Naive thymus-derived CD4-positive, alpha-beta T cell (primary cell): ENCODE data around the gene SYNRG. TPM values are rescaled to one million over a fixed set of nuclear protein-coding genes. Genes with fewer than 3 reads are reported as not detected.

Experiments used
- ATAC-seq: fragments of 150-1000 bp; cut with Tn5 transposase; 2 replicates; pipeline ENCODE4 v1.10.0; 2021; ENCODE audit warnings: mild to moderate bottlenecking, moderate library complexity
- CTCF ChIA-PET: fragments of 350-600 bp; sonication (Branson Sonifier 250); formaldehyde crosslinking; loops from one replicate; lab custom pipeline; 2021; ENCODE audit warnings: antibody characterized with exemption; lab: Charles Lee
- POLR2A ChIA-PET: fragments of 350-600 bp; sonication (Branson Sonifier 250); formaldehyde crosslinking; loops from one replicate; lab custom pipeline; 2021; ENCODE audit warnings: antibody characterized with exemption, inconsistent platforms; lab: Charles Lee
- DNase-seq, 9 donors: peaks; one replicate each; pipeline versions ENCODE4 v3.0.0 to v3.0.0-alpha.2; 2020 to 2022; ENCODE audit warnings: mixed read lengths in 1 of 9
- H3K27ac ChIP-seq: one replicate; pipeline ENCODE4 v1.7.0; 2013; ENCODE audit warnings: mild to moderate bottlenecking, low read depth, low read length, moderate library complexity
- H3K27me3 ChIP-seq, 2 donors: one replicate each; pipeline ENCODE4 v1.7.0; 2013; ENCODE audit warnings: low read length in 2 of 2, mild to moderate bottlenecking in 2 of 2, moderate library complexity in 2 of 2; ENCODE audit not compliant: control insufficient read depth in 2 of 2, insufficient read depth in 2 of 2
- H3K36me3 ChIP-seq, 3 experiments: 1 replicate in 2 of 3; 2 replicates in 1 of 3; pipeline ENCODE4 v1.7.0; 2013; ENCODE audit warnings: low read length in 3 of 3, mild to moderate bottlenecking in 3 of 3, moderate library complexity in 1 of 3; ENCODE audit not compliant: insufficient read depth in 3 of 3, control insufficient read depth in 2 of 3
- H3K4me1 ChIP-seq, 2 donors: one replicate each; pipeline ENCODE4 v1.7.0; 2013; ENCODE audit warnings: low read length in 2 of 2, mild to moderate bottlenecking in 2 of 2, moderate library complexity in 1 of 2; ENCODE audit not compliant: control insufficient read depth in 2 of 2, insufficient read depth in 2 of 2
- H3K4me3 ChIP-seq: 2 replicates; pipeline ENCODE4 v1.7.0; 2013; ENCODE audit warnings: mild to moderate bottlenecking, low read length
- H3K9me3 ChIP-seq, 3 experiments: 1 replicate in 2 of 3; 2 replicates in 1 of 3; pipeline ENCODE4 v1.7.0; 2013; ENCODE audit warnings: low read length in 3 of 3; ENCODE audit not compliant: control insufficient read depth in 2 of 3
- H3K27ac Mint-ChIP-seq, 9 donors: one replicate each; pipeline ENCODE4 v1.8.0; 2020 to 2022; ENCODE audit warnings: mixed read lengths in 9 of 9, mild to moderate bottlenecking in 8 of 9, moderate library complexity in 5 of 9, inconsistent platforms in 2 of 9
- H3K27me3 Mint-ChIP-seq, 5 donors: one replicate each; pipeline ENCODE4 v1.8.0; 2021 to 2022; ENCODE audit warnings: mixed read lengths in 5 of 5, mild to moderate bottlenecking in 1 of 5
- H3K36me3 Mint-ChIP-seq, 5 donors: one replicate each; pipeline ENCODE4 v1.8.0; 2020 to 2022; ENCODE audit warnings: mixed read lengths in 5 of 5, mild to moderate bottlenecking in 3 of 5, inconsistent platforms in 1 of 5
- H3K4me1 Mint-ChIP-seq, 7 donors: one replicate each; pipeline ENCODE4 v1.8.0; 2020 to 2022; ENCODE audit warnings: mixed read lengths in 7 of 7, mild to moderate bottlenecking in 3 of 7, inconsistent platforms in 1 of 7
- H3K4me3 Mint-ChIP-seq, 10 donors: one replicate each; pipeline ENCODE4 v1.8.0; 2020 to 2022; ENCODE audit warnings: mild to moderate bottlenecking in 10 of 10, mixed read lengths in 10 of 10, moderate library complexity in 6 of 10, inconsistent platforms in 2 of 10
- H3K9me3 Mint-ChIP-seq, 11 donors: one replicate each; pipeline ENCODE4 v1.8.0; 2020 to 2022; ENCODE audit warnings: mixed read lengths in 11 of 11, mild to moderate bottlenecking in 4 of 11, inconsistent platforms in 1 of 11, moderate library complexity in 1 of 11
- intact Hi-C, 2 donors: fragments of 100-400 bp; cut with micrococcal nuclease; formaldehyde crosslinking; loops; one replicate each; pipeline ENCODE4 v1.15.1; 2023
- polyA plus RNA-seq, 2 donors: library from polyadenylated mRNA; unstranded; fragments of 300-500 nt; fragmentation: Illumina TruSeq; gene quantifications; one replicate each; pipeline ENCODE4 v1.2.3, GENCODE V29; 2021
- total RNA-seq, 6 experiments: library from RNA in 5 of 6; stranded (reverse) in 5 of 6; gene quantifications; 1 replicate in 5 of 6; 2 replicates in 1 of 6; pipeline ENCODE4 v1.2.3 and lab custom pipeline; 2021 to 2026

The SYNRG gene
- total and polyA plus RNA-seq, 7 experiments from 2014 or later: 70.9 to 146 (median 100) TPM

GRCh38 chr17:37607637-37608331 is 1.4 kb downstream of the SYNRG start:
- Histone ChIP-seq H3K4me1 (peaks cover 41 to 42% of the 10 kb centered on the region in 2 donors), H3K9me3 (no peaks in the 10 kb centered on the region), H3K27ac (peak overlapping the region; percentile 91), H3K27me3 (no peaks in the 10 kb centered on the region), H3K4me3 (peak overlapping the region; percentile 58), H3K36me3 (no peaks in the 10 kb centered on the region)
- Mint-ChIP-seq H3K4me1 (peaks cover 34 to 58% (median 54%) of the 10 kb centered on the region in 7 donors), H3K27me3 (no peaks in the 10 kb centered on the region), H3K36me3 (peaks cover 2 to 26% (median 7%) of the 10 kb centered on the region in 5 donors), H3K9me3 (no peaks in the 10 kb centered on the region), H3K4me3 (peak overlapping the region; percentile 74 to 97 (median 88)), H3K27ac (peak overlapping the region; percentile 82 to 95 (median 92))
- ATAC-seq (peak; percentile 37), DNase-seq (peak in 8 of 9 donors; percentile 25 to 70 (median 64))
- ChIA-PET CTCF (interaction anchor here (0.7 kb wide), 1 partner anchor 10 kb away, joined by 4 read pairs; no protein-coding TSS in a partner anchor), POLR2A (interaction anchor here (0.6 to 3.0 kb wide), 9 partner anchors 12 to 1006 kb away, joined by 3 to 11 read pairs (median 3); partner anchors contain the start of gene MRM1)
- intact Hi-C loops: loop anchor here (2.0 to 10.0 kb wide), 9 partner anchors 15 to 1120 kb away; partner anchors contain the start of genes ACACA (in 1 of the 2), DDX52 (in 1 of the 2), TADA2A (in 1 of the 2) and ZNHIT3 (in 1 of the 2)

GRCh38 chr17:37605813-37606505 is 3.3 kb downstream of the SYNRG start:
- CTCF ChIA-PET: interaction anchor here (0.6 to 1.1 kb wide), 5 partner anchors 10 to 36 kb away, joined by 3 to 5 read pairs (median 3); no protein-coding TSS in a partner anchor
- H3K4me1 ChIP-seq: peaks cover 42 to 48% of the 10 kb centered on the region in 2 donors
- no peaks in the 10 kb centered on the region for H3K27me3 ChIP-seq
- peak overlapping the region; percentile 74 to 94 (median 84) for H3K4me3 Mint-ChIP-seq
- ATAC-seq (peak; percentile 16), DNase-seq (peak in 8 of 9 donors; percentile 26 to 68 (median 50))
- POLR2A ChIA-PET: interaction anchor here (1.9 kb wide), 1 partner anchor 10 kb away, joined by 11 read pairs; no protein-coding TSS in a partner anchor
- no peaks in the 10 kb centered on the region for H3K36me3 ChIP-seq
- intact Hi-C loops: loop anchor here (5.0 to 10.0 kb wide), 6 partner anchors 34 to 1119 kb away; partner anchors contain the start of genes DDX52 (in 1 of the 2) and ZNHIT3 (in 1 of the 2)
- no peaks in the 10 kb centered on the region for H3K9me3 ChIP-seq
- H3K36me3 Mint-ChIP-seq: peaks cover 7 to 30% (median 10%) of the 10 kb centered on the region in 5 donors
- peaks cover 40 to 70% (median 60%) of the 10 kb centered on the region in 7 donors for H3K4me1 Mint-ChIP-seq
- H3K27ac ChIP-seq: peak overlapping the region; percentile 91
- peak overlapping the region; percentile 22 for H3K4me3 ChIP-seq
- peaks cover 0 to 2% (median 0%) of the 10 kb centered on the region in 11 donors for H3K9me3 Mint-ChIP-seq
- peak overlapping the region; percentile 82 to 95 (median 91) for H3K27ac Mint-ChIP-seq
- H3K27me3 Mint-ChIP-seq: no peaks in the 10 kb centered on the region

GRCh38 chr17:37605081-37605480 is 4.1 kb downstream of the SYNRG start:
- DNase-seq (no peak), ATAC-seq (no peak)
- peaks cover 0 to 2% (median 0%) of the 10 kb centered on the region in 11 donors for H3K9me3 Mint-ChIP-seq
- H3K4me1 Mint-ChIP-seq: peaks cover 43 to 77% (median 65%) of the 10 kb centered on the region in 7 donors
- Histone ChIP-seq H3K4me3 (peak overlapping the region; percentile 22), H3K4me1 (peaks cover 45 to 54% of the 10 kb centered on the region in 2 donors), H3K27me3 (no peaks in the 10 kb centered on the region), H3K27ac (peak overlapping the region; percentile 91), H3K36me3 (peaks cover 0 to 6% (median 6%) of the 10 kb centered on the region in 3 experiments), H3K9me3 (no peaks in the 10 kb centered on the region)
- H3K27ac Mint-ChIP-seq: peak overlapping the region; percentile 82 to 95 (median 91)
- ChIA-PET CTCF (interaction anchor here (0.8 to 1.2 kb wide), 5 partner anchors 9 to 49 kb away, joined by 3 to 5 read pairs (median 3); no protein-coding TSS in a partner anchor), POLR2A (interaction anchor here (1.5 kb wide), 1 partner anchor 10 kb away, joined by 5 read pairs; no protein-coding TSS in a partner anchor)
- peaks cover 11 to 33% (median 17%) of the 10 kb centered on the region in 5 donors for H3K36me3 Mint-ChIP-seq
- intact Hi-C loops: loop anchor here (5.0 to 10.0 kb wide), 6 partner anchors 33 to 1118 kb away; partner anchors contain the start of genes DDX52 (in 1 of the 2) and ZNHIT3 (in 1 of the 2)
- no peaks in the 10 kb centered on the region for H3K27me3 Mint-ChIP-seq
- H3K4me3 Mint-ChIP-seq: peak overlapping the region in 9 of 10 donors; percentile 74 to 94 (median 85)

- Mint-ChIP-seq H3K36me3 (peaks cover 11 to 33% (median 17%) of the 10 kb centered on the region in 5 donors), H3K4me1 (peaks cover 41 to 77% (median 60%) of the 10 kb centered on the region in 7 donors), H3K27me3 (no peaks in the 10 kb centered on the region), H3K4me3 (peak overlapping the region; percentile 68 to 94 (median 84)), H3K27ac (peak overlapping the region; percentile 82 to 95 (median 91)), H3K9me3 (peaks cover 0 to 2% (median 0%) of the 10 kb centered on the region in 11 donors)
- ATAC-seq (no peak), DNase-seq (no peak)
- Histone ChIP-seq H3K4me3 (peak overlapping the region; percentile 18), H3K9me3 (no peaks in the 10 kb centered on the region), H3K36me3 (peaks cover 0 to 9% (median 9%) of the 10 kb centered on the region in 3 experiments), H3K4me1 (peaks cover 45 to 52% of the 10 kb centered on the region in 2 donors), H3K27me3 (no peaks in the 10 kb centered on the region), H3K27ac (peak overlapping the region; percentile 91)
- ChIA-PET CTCF (interaction anchor here (1.1 to 1.2 kb wide), 3 partner anchors 8 to 48 kb away, joined by 3 to 4 read pairs (median 3); no protein-coding TSS in a partner anchor), POLR2A (interaction anchor here (1.5 kb wide), 1 partner anchor 9 kb away, joined by 5 read pairs; no protein-coding TSS in a partner anchor)
- intact Hi-C loops: loop anchor here in 1 of 2 donors (10.0 kb wide), 1 partner anchor 50 kb away; no protein-coding TSS in a partner anchor
Measured at GRCh38 chr17:37604556-37604955, 4.7 kb downstream of the SYNRG start.

- peaks cover 13 to 54% (median 32%) of the 10 kb centered on the region in 5 donors for H3K36me3 Mint-ChIP-seq
- peak overlapping the region in 1 of 10 donors; percentile 11 for H3K4me3 Mint-ChIP-seq
- peaks cover 3 to 16% of the 10 kb centered on the region in 2 donors for H3K4me1 ChIP-seq
- ChIA-PET CTCF (interaction anchor here (2.7 kb wide), 1 partner anchor 11 kb away, joined by 8 read pairs; the partner anchor contains the start of gene SYNRG), POLR2A (no interaction called here)
- H3K9me3 Mint-ChIP-seq: peaks cover 0 to 2% (median 0%) of the 10 kb centered on the region in 11 donors
- no peak overlapping the region for H3K4me3 ChIP-seq
- no peaks in the 10 kb centered on the region for H3K9me3 ChIP-seq
- H3K27ac ChIP-seq: no peak overlapping the region
- peaks cover 19 to 58% (median 32%) of the 10 kb centered on the region in 3 experiments for H3K36me3 ChIP-seq
- H3K27me3 Mint-ChIP-seq: no peaks in the 10 kb centered on the region
- ATAC-seq (no peak), DNase-seq (no peak)
- intact Hi-C loops: no loop called here
- H3K27ac Mint-ChIP-seq: peak overlapping the region in 6 of 9 donors; percentile 3 to 63 (median 52)
- peaks cover 36 to 79% (median 67%) of the 10 kb centered on the region in 7 donors for H3K4me1 Mint-ChIP-seq
- no peaks in the 10 kb centered on the region for H3K27me3 ChIP-seq
Measured at GRCh38 chr17:37598145-37598544, 11.1 kb downstream of the SYNRG start.
